GM21526 (cell line): ENCODE measurements around the gene WDR91.

ENCODE experiments used
- ATAC-seq: cut with Tn5 transposase; IDR thresholded peaks from one replicate; pipeline ENCODE4 v1.9.1; 2021; ENCODE audit warnings: moderate library complexity; ENCODE audit not compliant: unreplicated experiment, low FRiP score

Gene WDR91

GRCh38 chr7:135211179-135211945 lies at the start of gene WDR91:
TSS of gene WDR91 (minus strand) at chr7:135211526. CDS start at chr7:135211502, 24 bp downstream.
- ATAC-seq: peak; percentile 84

DNA sequence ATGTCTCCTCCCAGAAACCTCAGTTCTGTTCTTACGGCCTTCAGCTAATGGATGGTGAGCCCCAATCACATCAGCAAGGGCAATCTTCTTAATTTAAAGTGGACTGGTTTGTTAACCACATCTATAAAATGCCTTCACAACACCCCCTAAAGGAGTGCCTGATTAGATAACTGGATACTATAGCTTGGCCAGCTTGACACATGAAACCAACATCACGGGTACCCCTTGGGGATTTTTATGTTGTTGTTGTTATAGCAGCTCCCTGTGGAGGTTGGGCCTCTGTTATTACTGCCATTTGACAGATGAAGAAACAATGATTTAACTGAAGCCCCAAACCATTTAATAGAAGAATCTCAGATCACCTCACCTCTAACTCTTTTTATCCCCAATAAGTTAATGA lies 49.1 kb upstream of the WDR91 start:
- no peak for ATAC-seq

DNA sequence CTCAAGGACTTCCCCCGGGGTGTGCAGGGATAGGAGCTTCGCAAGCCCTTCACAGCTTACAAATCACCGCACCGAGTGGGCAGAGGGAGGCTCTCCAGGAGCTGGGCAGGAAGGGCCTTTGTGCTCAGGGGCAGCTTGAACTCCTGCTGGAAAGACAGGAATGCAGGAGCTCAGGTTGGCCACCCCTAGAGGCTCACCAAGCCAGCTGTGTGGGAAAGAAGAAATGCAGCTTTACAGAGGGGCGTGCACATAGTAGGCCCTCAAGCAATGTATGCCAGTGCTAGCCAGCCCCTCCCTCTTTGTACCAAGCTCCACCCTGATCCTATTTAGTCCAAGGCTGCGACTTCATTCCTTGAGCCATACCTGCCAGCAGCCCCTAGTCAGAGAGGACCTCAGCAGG lies 48.4 kb upstream of the WDR91 start:
- ATAC-seq: no peak

DNA sequence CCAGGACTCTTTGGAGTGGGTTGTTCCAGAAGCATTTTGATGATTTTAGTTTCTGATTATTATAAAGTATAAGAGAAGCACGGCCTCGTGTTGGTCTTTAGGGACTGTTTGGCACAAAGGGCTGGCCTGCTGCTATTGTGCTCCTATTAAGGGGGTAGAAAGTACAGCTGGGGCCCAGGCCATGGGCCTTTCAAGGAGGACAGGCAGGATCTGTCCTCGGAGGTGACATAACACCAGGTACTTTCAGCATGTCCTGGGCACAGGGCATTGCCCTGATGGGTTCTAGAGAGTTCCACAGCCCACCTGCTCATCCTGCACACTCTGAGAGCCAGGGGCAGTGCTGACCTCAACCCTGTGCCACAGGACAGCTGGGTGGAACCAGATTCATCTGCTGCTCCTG lies 47.3 kb upstream of the WDR91 start:
- no peak for ATAC-seq

GRCh38 chr7:135257790-135258189 lies 46.5 kb upstream of the WDR91 start:
- no peak for ATAC-seq

GRCh38 chr7:135253851-135254771 lies 42.8 kb upstream of the WDR91 start:
- ATAC-seq: no peak

DNA sequence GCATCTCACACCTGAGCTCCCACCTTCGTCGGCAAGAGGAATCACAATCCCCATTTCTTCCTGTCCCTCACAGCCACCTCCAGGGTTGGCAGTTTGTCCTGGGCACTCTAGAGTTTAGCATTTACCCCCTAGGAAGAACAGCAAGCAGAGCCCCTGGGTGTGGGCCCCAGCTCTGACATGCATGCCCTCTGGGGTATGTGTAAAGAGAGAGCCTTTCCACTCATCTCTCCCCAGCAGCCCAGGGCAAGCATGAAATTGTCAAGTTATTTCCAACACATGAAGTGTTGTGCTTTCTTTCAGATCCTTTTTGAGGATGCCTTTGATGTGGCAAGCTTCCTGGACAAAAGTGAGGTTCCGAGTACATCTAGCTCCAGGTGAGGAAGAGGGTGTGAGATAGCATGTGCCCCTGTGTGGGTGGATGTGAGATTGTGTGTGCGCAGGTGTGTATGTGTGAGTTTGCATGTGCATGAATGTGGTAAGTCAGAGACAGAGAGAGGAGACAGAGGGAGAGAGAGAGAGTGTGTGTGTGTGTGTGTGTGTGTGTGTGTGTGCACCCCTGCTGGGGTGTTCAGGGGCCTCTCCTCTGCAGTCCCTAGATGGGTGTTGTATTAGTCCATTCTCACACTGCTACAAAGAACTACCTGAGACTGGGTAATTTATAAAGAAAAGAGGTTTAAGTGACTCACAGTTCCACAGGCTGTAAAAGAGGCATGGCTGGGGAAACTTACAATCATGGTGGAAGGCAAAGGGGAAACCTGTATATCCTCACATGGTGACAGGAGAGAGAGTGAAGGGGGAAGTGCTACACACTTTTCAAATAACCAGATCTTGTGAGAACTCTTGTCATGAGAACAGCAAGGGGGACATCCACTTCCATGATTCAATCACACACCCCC lies 40.4 kb upstream of the WDR91 start:
- ATAC-seq: no peak

DNA sequence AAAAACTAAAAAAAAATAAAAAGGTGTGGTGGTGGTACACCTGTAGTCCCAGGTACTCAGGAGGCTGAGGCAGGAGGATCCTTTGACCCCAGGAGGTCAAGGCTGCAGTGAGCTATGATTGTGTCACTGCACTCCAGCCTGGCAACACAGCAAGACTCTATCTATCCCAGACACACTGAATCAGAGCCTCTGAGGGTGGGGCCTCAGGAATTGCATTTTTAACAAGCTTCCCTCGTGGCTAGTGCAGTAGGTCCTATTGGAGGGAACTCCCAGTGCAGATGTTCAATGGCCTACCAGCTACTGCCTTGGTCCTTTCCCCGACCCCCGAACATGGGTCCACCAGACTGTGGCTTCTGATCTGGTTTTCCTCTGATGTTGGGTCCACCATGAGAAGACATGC lies 37.2 kb upstream of the WDR91 start:
- no peak for ATAC-seq

DNA sequence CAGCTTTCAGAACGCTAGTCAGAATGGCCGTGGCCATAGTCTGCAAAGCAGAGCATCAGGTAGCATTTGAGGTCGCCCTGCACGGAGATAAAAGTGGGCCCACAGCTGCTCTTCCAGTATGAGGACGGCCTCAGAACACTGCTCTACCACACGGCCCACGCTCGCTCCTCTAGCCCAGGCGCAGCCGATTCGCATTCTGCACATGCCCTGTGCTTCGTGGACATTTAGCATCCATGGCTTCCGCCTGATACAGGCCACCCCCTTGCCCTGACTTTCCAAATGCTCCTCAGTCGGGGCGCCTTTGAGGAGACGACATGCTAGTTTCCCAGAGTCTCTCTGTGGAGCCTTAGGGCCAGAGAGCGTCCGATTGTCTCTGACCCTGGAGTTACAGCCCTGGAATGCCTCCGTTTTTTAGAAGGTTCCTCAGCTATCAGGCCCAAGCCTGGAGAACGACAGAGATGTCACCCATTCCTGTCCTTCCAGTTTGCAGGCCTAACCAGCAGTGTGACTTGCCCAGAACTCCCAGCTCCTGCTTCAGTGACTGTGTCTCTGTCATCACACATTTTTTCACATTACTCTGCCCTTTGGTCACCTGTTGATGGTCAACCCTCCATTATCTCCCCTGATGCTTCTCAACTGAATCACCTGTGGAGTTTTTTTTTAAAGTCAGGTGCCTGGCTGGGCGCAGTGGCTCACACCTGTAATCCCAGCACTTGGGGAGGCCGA lies 36.6 kb upstream of the WDR91 start:
- ATAC-seq: no peak

DNA sequence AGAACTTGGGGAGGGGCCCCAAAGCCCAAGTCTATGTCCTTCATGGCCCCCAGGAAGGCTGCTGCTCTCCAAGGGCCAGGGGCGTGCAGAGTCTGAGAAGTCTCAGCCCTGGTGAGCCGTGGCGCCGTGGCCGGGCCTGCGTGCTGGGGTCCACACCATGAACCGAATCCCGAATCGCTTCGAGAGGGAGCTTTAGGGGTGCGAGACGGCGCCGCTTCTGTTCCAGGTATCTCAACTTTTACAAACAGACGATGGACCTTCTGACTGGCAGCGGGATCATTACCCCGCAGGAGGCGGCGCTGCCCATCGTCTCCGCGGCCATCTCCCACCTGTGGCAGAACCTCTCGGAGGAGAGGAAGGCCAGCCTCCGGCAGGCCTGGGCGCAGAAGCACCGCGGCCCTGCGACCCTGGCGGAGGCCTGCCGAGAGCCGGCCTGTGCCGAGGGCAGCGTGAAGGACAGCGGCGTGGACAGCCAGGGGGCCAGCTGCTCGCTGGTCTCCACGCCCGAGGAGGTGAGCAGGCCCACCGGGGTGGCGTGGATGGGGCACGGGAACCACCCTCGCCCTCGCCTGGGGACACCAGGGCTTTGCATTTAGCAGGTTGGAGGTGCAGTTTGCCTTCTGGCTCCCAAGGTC lies 35.0 kb upstream of the WDR91 start:
- no peak for ATAC-seq

GRCh38 chr7:135245226-135246190 lies 34.2 kb upstream of the WDR91 start:
- ATAC-seq: no peak

DNA sequence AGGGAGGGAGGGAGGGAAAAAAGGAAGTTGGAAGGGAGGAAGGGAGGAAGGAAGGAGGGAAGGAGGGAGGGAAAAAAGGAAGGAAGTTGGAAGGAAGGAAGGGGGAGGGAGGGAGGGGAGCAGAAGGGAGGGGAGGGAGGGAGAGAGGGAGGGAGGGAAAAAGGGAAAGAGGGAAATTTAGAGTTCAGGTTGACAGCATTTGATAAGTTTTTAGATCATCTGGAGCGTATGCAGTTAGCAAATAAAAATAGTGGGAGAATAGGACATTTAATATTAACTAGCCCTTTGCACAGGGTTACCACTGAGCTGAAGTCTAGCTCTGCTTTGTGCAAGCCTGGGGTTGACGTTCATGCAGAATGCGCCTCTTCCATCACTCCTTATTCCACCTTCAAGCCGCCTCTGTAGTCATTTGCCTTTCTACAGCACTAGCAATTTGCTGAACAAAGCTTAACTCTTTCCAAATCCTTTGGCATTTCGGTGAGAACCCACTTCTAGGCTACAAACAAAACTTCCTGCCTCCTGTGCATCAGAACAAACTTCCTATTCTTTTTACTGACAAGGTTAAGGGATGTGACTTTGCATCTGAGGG lies 30.9 kb upstream of the WDR91 start:
- ATAC-seq: no peak

- no peak for ATAC-seq
These were observed 29.1 kb upstream of the WDR91 start for GRCh38 chr7:135240441-135240840.

GRCh38 chr7:135239263-135239662 lies 27.9 kb upstream of the WDR91 start:
- ATAC-seq: no peak

DNA sequence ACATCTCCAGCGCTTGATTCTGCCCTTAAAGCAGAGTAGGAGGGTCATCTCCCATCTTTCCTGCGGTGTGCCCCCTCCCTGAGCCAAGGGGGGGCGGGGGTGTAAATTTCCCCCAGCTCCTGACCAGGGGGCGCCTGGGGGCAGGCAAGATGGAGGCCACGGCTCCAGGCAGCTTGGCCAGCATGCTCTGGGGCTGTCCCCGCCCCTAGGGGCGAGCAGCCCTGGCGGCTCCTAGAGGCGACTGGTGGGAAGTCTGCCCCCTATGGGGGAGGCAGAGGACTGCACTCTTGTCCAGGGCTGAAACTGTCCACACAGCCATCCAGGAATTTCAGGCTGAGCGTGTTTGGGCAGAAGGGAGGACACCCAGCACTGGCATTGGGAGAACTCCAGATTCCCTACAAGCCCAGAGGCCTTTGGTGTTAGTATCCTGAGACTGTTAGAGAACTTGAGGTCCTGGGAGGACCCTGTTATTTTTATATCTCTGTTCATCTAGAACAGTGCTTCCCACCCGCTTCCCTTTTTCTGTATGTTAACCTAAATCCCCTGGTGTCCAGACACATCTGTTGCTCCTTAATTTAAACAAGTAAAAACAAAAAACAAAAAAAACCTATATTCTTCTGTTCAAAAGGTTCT lies 26.9 kb upstream of the WDR91 start:
- no peak for ATAC-seq

DNA sequence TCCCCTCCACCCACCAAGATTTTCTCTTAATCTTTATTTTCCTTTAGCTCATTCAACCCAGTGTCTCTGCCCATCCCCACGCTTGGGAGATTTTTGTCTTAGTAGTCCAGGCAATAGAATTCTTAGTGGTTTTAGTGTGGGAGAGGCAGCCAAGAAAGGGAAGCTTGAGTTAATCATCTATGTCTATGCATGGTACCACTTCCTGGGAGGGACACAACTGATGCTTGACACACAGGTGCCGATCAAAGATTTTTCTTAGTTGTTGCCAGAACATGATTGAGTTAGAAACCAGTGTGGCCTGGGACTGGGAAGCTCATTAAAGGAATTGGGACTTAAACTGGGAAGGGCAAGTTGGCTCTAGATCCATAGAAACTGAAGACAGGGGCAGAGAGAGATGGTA lies 25.4 kb upstream of the WDR91 start:
- ATAC-seq: peak; percentile 61

- no peak for ATAC-seq
These were observed 24.5 kb upstream of the WDR91 start for GRCh38 chr7:135235841-135236240.

GRCh38 chr7:135234727-135235126 lies 23.4 kb upstream of the WDR91 start:
- ATAC-seq: no peak
